H9 (cell line): ENCODE results near the gene MSL3B.
"Not testable (repeated sequence)": the region's sequence is repeated elsewhere in the genome, so short reads cannot be mapped to it uniquely, and the experiment has no call there.

Experiments used
- DNase-seq: peaks from one replicate; pipeline ENCODE4 v3.0.0-alpha.2; 2017
- H2AFZ ChIP-seq: one replicate; pipeline ENCODE4 v1.6.1; 2013; ENCODE audit warnings: mild to moderate bottlenecking, low read length, control low read depth, moderate library complexity
- H2AK5ac ChIP-seq: 2 replicates; pipeline ENCODE4 v1.6.1; 2013; ENCODE audit warnings: low read length, control low read depth, mixed read lengths; ENCODE audit not compliant: insufficient read length
- H2BK120ac ChIP-seq: one replicate; pipeline ENCODE4 v1.6.1; 2013; ENCODE audit warnings: low read depth, mild to moderate bottlenecking, low read length, control low read depth, inconsistent platforms; ENCODE audit not compliant: poor library complexity, severe bottlenecking
- H2BK12ac ChIP-seq: 2 replicates; pipeline ENCODE4 v1.6.1; 2013; ENCODE audit warnings: low read length, control low read depth, mixed read lengths, low read depth; ENCODE audit not compliant: insufficient read length
- H2BK15ac ChIP-seq: 2 replicates; pipeline ENCODE4 v1.6.1; 2013; ENCODE audit warnings: low read depth, low read length, control low read depth
- H2BK20ac ChIP-seq: one replicate; pipeline ENCODE4 v1.6.1; 2013; ENCODE audit warnings: low read depth, mild to moderate bottlenecking, low read length, control low read depth, inconsistent platforms; ENCODE audit not compliant: poor library complexity, severe bottlenecking
- H2BK5ac ChIP-seq: 2 replicates; pipeline ENCODE4 v1.6.1; 2013; ENCODE audit warnings: low read length, control low read depth, mixed read lengths; ENCODE audit not compliant: insufficient read length
- H3K14ac ChIP-seq: 2 replicates; pipeline ENCODE4 v1.6.1; 2013; ENCODE audit warnings: low read length, control low read depth; ENCODE audit not compliant: insufficient read depth
- H3K18ac ChIP-seq: 2 replicates; pipeline ENCODE4 v1.6.1; 2013; ENCODE audit warnings: low read depth, mild to moderate bottlenecking, mixed read lengths, low read length, control low read depth; ENCODE audit not compliant: insufficient read length
- H3K23ac ChIP-seq: 2 replicates; pipeline ENCODE4 v1.6.1; 2013; ENCODE audit warnings: low read length, control low read depth, mixed read lengths, low read depth; ENCODE audit not compliant: insufficient read length
- H3K23me2 ChIP-seq: 2 replicates; pipeline ENCODE4 v1.6.1; 2013; ENCODE audit warnings: low read depth, mild to moderate bottlenecking, mixed read lengths, low read length, control low read depth; ENCODE audit not compliant: insufficient read length, poor library complexity, severe bottlenecking
- H3K27ac ChIP-seq: 2 replicates; pipeline ENCODE4 v1.5.1; 2013; ENCODE audit warnings: low read length, control low read depth, mixed read lengths, low read depth; ENCODE audit not compliant: insufficient read length
- H3K27me3 ChIP-seq: 2 replicates; pipeline ENCODE4 v1.6.1; 2013; ENCODE audit warnings: low read length, control low read depth, inconsistent platforms; ENCODE audit not compliant: insufficient read depth
- H3K4ac ChIP-seq: 2 replicates; pipeline ENCODE4 v1.6.1; 2013; ENCODE audit warnings: low read depth, mild to moderate bottlenecking, control low read depth, inconsistent platforms, low read length, moderate library complexity
- H3K4me1 ChIP-seq: 2 replicates; pipeline ENCODE4 v1.6.1; 2013; ENCODE audit warnings: low read length, control low read depth, inconsistent platforms; ENCODE audit not compliant: insufficient read depth
- H3K4me2 ChIP-seq: 2 replicates; pipeline ENCODE4 v1.6.1; 2013; ENCODE audit warnings: low read length, control low read depth, mixed read lengths; ENCODE audit not compliant: insufficient read length, insufficient read depth
- H3K56ac ChIP-seq: 2 replicates; pipeline ENCODE4 v1.6.1; 2013; ENCODE audit warnings: low read depth, mild to moderate bottlenecking, mixed read lengths, low read length, control low read depth; ENCODE audit not compliant: insufficient read length
- H3K79me1 ChIP-seq: 2 replicates; pipeline ENCODE4 v1.6.1; 2013; ENCODE audit warnings: low read depth, mild to moderate bottlenecking, moderate library complexity, low read length, control low read depth, inconsistent platforms; ENCODE audit not compliant: insufficient read depth, poor library complexity, severe bottlenecking
- H3K79me2 ChIP-seq: 2 replicates; pipeline ENCODE4 v1.6.1; 2013; ENCODE audit warnings: low read length, control low read depth, inconsistent platforms; ENCODE audit not compliant: insufficient read depth
- H3K9ac ChIP-seq: 2 replicates; pipeline ENCODE4 v1.6.1; 2013; ENCODE audit warnings: low read length, control low read depth, mixed read lengths; ENCODE audit not compliant: insufficient read length; ENCODE audit errors: extremely low read depth
- H3K9me3 ChIP-seq: one replicate; pipeline ENCODE4 v1.6.1; 2013; ENCODE audit warnings: low read depth, low read length, inconsistent platforms; ENCODE audit not compliant: control insufficient read depth
- H3T11ph ChIP-seq: one replicate; pipeline ENCODE4 v1.6.1; 2013; ENCODE audit warnings: mild to moderate bottlenecking, low read length, control low read depth, inconsistent platforms
- H4K20me1 ChIP-seq: one replicate; pipeline ENCODE4 v1.6.1; 2013; ENCODE audit not compliant: control insufficient read depth, insufficient read length, insufficient read depth
- H4K5ac ChIP-seq: 2 replicates; pipeline ENCODE4 v1.6.1; 2013; ENCODE audit warnings: low read depth, mild to moderate bottlenecking, mixed read lengths, low read length, control low read depth; ENCODE audit not compliant: insufficient read length
- H4K8ac ChIP-seq: replicated peaks from 2 replicates; pipeline ENCODE4 v1.6.1; 2013; ENCODE audit warnings: low read length, control low read depth, mixed read lengths, low read depth; ENCODE audit not compliant: insufficient read length
- H4K91ac ChIP-seq: 2 replicates; pipeline ENCODE4 v1.6.1; 2013; ENCODE audit warnings: low read depth, mild to moderate bottlenecking, moderate library complexity, mixed read lengths, low read length, control low read depth; ENCODE audit not compliant: insufficient read length
- H3K27ac Mint-ChIP-seq, 3 experiments: 2 replicates in 2 of 3; 3 replicates in 1 of 3; pipeline ENCODE4 v1.8.0; 2020 to 2021; ENCODE audit warnings: mixed read lengths in 3 of 3, mild to moderate bottlenecking in 1 of 3, moderate library complexity in 1 of 3
- H3K27me3 Mint-ChIP-seq: 2 replicates; pipeline ENCODE4 v1.8.0; 2021; ENCODE audit warnings: low read depth, mild to moderate bottlenecking, moderate library complexity, mixed read lengths
- H3K36me3 Mint-ChIP-seq, 3 experiments: 2 replicates in 2 of 3; 3 replicates in 1 of 3; pipeline ENCODE4 v1.8.0; 2020 to 2021; ENCODE audit warnings: low read depth in 3 of 3, mixed read lengths in 3 of 3; ENCODE audit not compliant: insufficient read depth in 1 of 3
- H3K4me1 Mint-ChIP-seq, 2 experiments: 2 replicates each; pipeline ENCODE4 v1.8.0; 2020; ENCODE audit warnings: mixed read lengths in 2 of 2
- H3K4me3 Mint-ChIP-seq, 2 experiments: 2 replicates in 1 of 2; 3 replicates in 1 of 2; pipeline ENCODE4 v1.8.0; 2020 to 2021; ENCODE audit warnings: mild to moderate bottlenecking in 2 of 2, mixed read lengths in 2 of 2, moderate library complexity in 1 of 2
- H3K9me3 Mint-ChIP-seq, 2 experiments: 2 replicates in 1 of 2; 3 replicates in 1 of 2; pipeline ENCODE4 v1.8.0; 2020; ENCODE audit warnings: mild to moderate bottlenecking in 2 of 2, mixed read lengths in 2 of 2, moderate library complexity in 1 of 2
- WGBS: extraction: QIAGEN DNeasy Blood & Tissue Kit; methylation state at CpG from one replicate; pipeline ENCODE4 v1.1.7; 2013; ENCODE audit warnings: missing lambda C conversion rate, low lambda C conversion rate, mixed read lengths; ENCODE audit not compliant: insufficient read length; ENCODE audit errors: extremely low coverage; 5-methylcytosine and 5-hydroxymethylcytosine counted together
- TF ChIP-seq, protein P1 (sequence below): fragments of 200-600 bp; sonication (generic); conservative IDR thresholded peaks from 3 replicates; pipeline ENCODE4 v1.8.0; 2021; ENCODE audit warnings: antibody characterized with exemption, mild to moderate bottlenecking

Gene MSL3B

DNA sequence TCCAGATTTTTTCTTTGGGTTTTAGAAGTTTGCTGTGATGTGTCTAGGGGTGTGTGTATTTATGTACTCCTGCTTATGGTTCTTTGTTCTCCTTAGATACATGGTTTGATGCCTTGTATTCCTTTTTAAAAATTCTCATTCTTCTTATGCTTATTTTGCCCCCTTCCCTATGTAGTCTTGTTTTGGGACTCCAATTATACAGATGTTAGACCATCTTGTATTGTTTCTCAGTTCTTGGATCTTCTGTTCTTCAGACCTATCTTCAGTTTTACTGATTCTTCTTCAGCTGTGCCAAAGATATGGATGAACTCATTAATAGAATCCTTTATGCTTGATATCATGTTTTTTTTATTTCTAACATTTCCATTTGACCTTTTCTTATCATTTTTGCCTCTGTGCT, 14.2 kb upstream of the MSL3B start:
- TF ChIP-seq, protein P1, sequence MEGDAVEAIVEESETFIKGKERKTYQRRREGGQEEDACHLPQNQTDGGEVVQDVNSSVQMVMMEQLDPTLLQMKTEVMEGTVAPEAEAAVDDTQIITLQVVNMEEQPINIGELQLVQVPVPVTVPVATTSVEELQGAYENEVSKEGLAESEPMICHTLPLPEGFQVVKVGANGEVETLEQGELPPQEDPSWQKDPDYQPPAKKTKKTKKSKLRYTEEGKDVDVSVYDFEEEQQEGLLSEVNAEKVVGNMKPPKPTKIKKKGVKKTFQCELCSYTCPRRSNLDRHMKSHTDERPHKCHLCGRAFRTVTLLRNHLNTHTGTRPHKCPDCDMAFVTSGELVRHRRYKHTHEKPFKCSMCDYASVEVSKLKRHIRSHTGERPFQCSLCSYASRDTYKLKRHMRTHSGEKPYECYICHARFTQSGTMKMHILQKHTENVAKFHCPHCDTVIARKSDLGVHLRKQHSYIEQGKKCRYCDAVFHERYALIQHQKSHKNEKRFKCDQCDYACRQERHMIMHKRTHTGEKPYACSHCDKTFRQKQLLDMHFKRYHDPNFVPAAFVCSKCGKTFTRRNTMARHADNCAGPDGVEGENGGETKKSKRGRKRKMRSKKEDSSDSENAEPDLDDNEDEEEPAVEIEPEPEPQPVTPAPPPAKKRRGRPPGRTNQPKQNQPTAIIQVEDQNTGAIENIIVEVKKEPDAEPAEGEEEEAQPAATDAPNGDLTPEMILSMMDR, result no peak
- Histone ChIP-seq H3K14ac (no peak overlapping the region), H2BK20ac (no peak overlapping the region), H2BK5ac (no peak overlapping the region), H2BK120ac (no peak overlapping the region), H3K79me2 (no peaks in the 10 kb centered on the region), H4K5ac (no peak overlapping the region), H2BK12ac (no peak overlapping the region), H3K23ac (no peak overlapping the region), H3K18ac (no peak overlapping the region), H3K9me3 (no peaks in the 10 kb centered on the region), H3K4me1 (no peaks in the 10 kb centered on the region), H2AFZ (no peak overlapping the region), H3T11ph (no peak overlapping the region), H3K23me2 (no peaks in the 10 kb centered on the region), H3K27ac (no peak overlapping the region), H3K4ac (no peak overlapping the region), H2BK15ac (no peak overlapping the region), H4K8ac (no peak overlapping the region), H4K91ac (no peak overlapping the region), H3K56ac (no peak overlapping the region), H3K79me1 (no peaks in the 10 kb centered on the region), H3K27me3 (no peaks in the 10 kb centered on the region), H2AK5ac (no peak overlapping the region), H4K20me1 (no peaks in the 10 kb centered on the region), H3K9ac (no peak overlapping the region), H3K4me2 (no peak overlapping the region)
- Mint-ChIP-seq H3K27me3 (peaks cover 25% of the 10 kb centered on the region), H3K4me3 (no peak overlapping the region), H3K9me3 (peaks cover 23 to 24% of the 10 kb centered on the region in 2 experiments), H3K36me3 (peaks cover 2 to 5% (median 4%) of the 10 kb centered on the region in 3 experiments; a peak in 5 of 7 replicates), H3K27ac (no peak overlapping the region), H3K4me1 (no peaks in the 10 kb centered on the region)
- no peak for DNase-seq

DNA sequence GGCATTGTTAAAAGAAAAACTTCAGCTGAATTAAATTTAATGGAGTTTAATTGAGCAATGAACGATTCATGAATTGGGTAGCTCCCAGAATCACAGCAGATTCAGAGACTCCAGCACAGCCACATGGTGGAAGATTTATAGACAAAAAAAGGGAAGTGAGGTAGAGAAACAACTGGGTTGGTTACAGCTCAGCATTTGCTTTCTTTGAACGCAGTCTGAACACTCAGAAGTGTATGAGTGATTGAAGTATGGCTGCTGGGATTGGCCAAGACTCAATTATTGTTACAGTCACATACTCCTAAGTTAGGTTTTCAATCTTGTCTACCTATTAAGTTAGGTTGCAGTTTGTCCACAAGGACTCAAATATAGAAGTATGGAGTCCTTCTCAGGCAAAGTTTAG, 3.9 kb upstream of the MSL3B start:
- H3K27ac ChIP-seq, H2BK120ac ChIP-seq, H3K79me2 ChIP-seq, H3K27me3 ChIP-seq, H3K27ac Mint-ChIP-seq, DNase-seq, H3K4ac ChIP-seq, H3K18ac ChIP-seq, H3K79me1 ChIP-seq, H2AK5ac ChIP-seq, H4K5ac ChIP-seq, H2AFZ ChIP-seq, H4K8ac ChIP-seq, H3K4me1 ChIP-seq, H2BK12ac ChIP-seq, H3K23ac ChIP-seq, H3K4me3 Mint-ChIP-seq, H3K56ac ChIP-seq, H3K23me2 ChIP-seq, H4K91ac ChIP-seq, H3K9ac ChIP-seq, H3K9me3 ChIP-seq, H3K4me2 ChIP-seq, H3K4me1 Mint-ChIP-seq, H2BK15ac ChIP-seq, H2BK20ac ChIP-seq, H4K20me1 ChIP-seq, H3T11ph ChIP-seq, H3K14ac ChIP-seq, H3K36me3 Mint-ChIP-seq, H2BK5ac ChIP-seq: not testable (repeated sequence)
- WGBS, result no CpG with 5 or more reads among the region's 2 CpGs
- Mint-ChIP-seq H3K27me3 (peaks cover 65% of the 10 kb centered on the region), H3K9me3 (peaks cover 11 to 15% of the 10 kb centered on the region in 2 experiments)
